Subcutaneous adipose tissue (tissue), 4 donors: Measurements from ENCODE around the gene LARGE1. TPM values are rescaled to one million over a fixed set of nuclear protein-coding genes. Genes with fewer than 3 reads are reported as not detected.

ENCODE experiments used
- CTCF ChIP-seq: fragments of 450-650 bp; IDR thresholded peaks from one replicate; pipeline ENCODE4 v1.5.1; 2016; ENCODE audit warnings: low read depth, mild to moderate bottlenecking, control low read depth, antibody characterized with exemption, moderate library complexity
- total RNA-seq, 4 donors: library from RNA; depleted of rRNA; stranded (reverse); fragments of >200 nt; gene quantifications; one replicate each; pipeline ENCODE4 v1.1.0, GENCODE V29; 2016

Gene LARGE1
- total RNA-seq, 4 donors from 2014 or later = 19.4 to 28.8 (median 22.1) TPM

GRCh38 chr22:33380789-33381530 is 539.3 kb downstream of the LARGE1 start:
- no peak for TF ChIP-seq CTCF

- TF ChIP-seq CTCF = no peak
Observed at GRCh38 chr22:33379836-33380235, 540.4 kb downstream of the LARGE1 start.

- no peak for TF ChIP-seq CTCF
Observed at GRCh38 chr22:33372875-33373274, 547.4 kb downstream of the LARGE1 start.

- no peak for TF ChIP-seq CTCF
Observed at GRCh38 chr22:33362702-33363101, 557.6 kb downstream of the LARGE1 start.

GRCh38 chr22:33361581-33361980 is 558.7 kb downstream of the LARGE1 start:
- TF ChIP-seq CTCF = no peak

- no peak for TF ChIP-seq CTCF
Observed at GRCh38 chr22:33357981-33358399, 562.3 kb downstream of the LARGE1 start.

GRCh38 chr22:33354928-33355327 is 565.3 kb downstream of the LARGE1 start:
- TF ChIP-seq CTCF = no peak
